Spleen (tissue), 7 donors: ENCODE results near the gene DDX28.
"Not testable (repeated sequence)": the region's sequence is repeated elsewhere in the genome, so short reads cannot be mapped to it uniquely, and the experiment has no call there.

Source experiments
- POLR2A ChIP-seq, 3 donors: fragments of 450-650 bp; IDR thresholded peaks; one replicate each; pipeline ENCODE4 v1.5.1; 2017; ENCODE audit warnings: antibody characterized with exemption in 3 of 3, mild to moderate bottlenecking in 1 of 3
- TF ChIP-seq, protein P1 (sequence below), 11 experiments: fragments of 200-600 bp in 7 of 11; fragments of 450-650 bp in 4 of 11; sonication (generic) in 4 of 11; IDR thresholded peaks in 8 of 11; conservative IDR thresholded peaks in 3 of 11; 1 replicate in 7 of 11; 2 replicates in 4 of 11; pipeline versions ENCODE4 v1.4.0 to v1.8.0; 2016 to 2021; ENCODE audit warnings: antibody characterized with exemption in 11 of 11, inconsistent platforms in 4 of 11, mild to moderate bottlenecking in 1 of 11
- donor health status: DM: no; HTN: no; CAD: no; lungs with moderate emphysema.
- donor health status: DM: no; HTN: no; CAD: no.
- donor health status: DM: no; HTN: no; CAD: no.

DNA sequence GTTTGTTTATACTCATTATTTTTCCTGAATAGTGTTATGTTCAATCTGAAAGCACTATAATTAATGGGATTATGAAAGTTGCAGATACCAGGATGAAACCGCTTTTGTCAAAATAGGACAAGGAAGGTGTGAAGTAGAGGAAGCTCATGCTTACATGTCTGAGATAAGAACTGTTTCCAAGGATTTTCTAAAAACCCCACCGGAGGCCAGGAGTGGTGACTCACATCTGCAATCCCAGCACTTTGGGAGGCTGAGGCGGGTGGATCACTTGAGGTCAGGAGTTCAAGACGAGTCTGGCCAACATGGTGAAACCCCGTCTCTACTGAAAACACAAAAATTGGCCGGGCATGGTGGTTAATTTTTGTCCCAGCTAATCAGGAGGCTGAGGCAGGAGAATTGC lies 7.1 kb upstream of the DDX28 start:
- TF ChIP-seq, protein P1, sequence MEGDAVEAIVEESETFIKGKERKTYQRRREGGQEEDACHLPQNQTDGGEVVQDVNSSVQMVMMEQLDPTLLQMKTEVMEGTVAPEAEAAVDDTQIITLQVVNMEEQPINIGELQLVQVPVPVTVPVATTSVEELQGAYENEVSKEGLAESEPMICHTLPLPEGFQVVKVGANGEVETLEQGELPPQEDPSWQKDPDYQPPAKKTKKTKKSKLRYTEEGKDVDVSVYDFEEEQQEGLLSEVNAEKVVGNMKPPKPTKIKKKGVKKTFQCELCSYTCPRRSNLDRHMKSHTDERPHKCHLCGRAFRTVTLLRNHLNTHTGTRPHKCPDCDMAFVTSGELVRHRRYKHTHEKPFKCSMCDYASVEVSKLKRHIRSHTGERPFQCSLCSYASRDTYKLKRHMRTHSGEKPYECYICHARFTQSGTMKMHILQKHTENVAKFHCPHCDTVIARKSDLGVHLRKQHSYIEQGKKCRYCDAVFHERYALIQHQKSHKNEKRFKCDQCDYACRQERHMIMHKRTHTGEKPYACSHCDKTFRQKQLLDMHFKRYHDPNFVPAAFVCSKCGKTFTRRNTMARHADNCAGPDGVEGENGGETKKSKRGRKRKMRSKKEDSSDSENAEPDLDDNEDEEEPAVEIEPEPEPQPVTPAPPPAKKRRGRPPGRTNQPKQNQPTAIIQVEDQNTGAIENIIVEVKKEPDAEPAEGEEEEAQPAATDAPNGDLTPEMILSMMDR (IDR thresholded peaks at IDR 0.05 in 8 of 11, conservative IDR thresholded peaks at IDR 0.05 in 3 of 11), result not testable (repeated sequence)
- TF ChIP-seq POLR2A (IDR thresholded peaks at IDR 0.05), result not testable (repeated sequence)
